HFFc6 (cell line): Measurements from ENCODE around the gene HOXB3. TPM values are rescaled to one million over a fixed set of nuclear protein-coding genes. Genes with fewer than 3 reads are reported as not detected.

Experiments used
- DNase-seq: peaks from one replicate; pipeline ENCODE4 v3.0.0-alpha.2; 2018
- H3K27ac Mint-ChIP-seq: 2 replicates; pipeline ENCODE4 v1.8.0; 2020; ENCODE audit warnings: mild to moderate bottlenecking, mixed read lengths
- H3K27me3 Mint-ChIP-seq: 2 replicates; pipeline ENCODE4 v1.8.0; 2021; ENCODE audit warnings: mild to moderate bottlenecking, moderate library complexity, mixed read lengths; ENCODE audit not compliant: insufficient read depth
- H3K36me3 Mint-ChIP-seq: 2 replicates; pipeline ENCODE4 v1.8.0; 2021; ENCODE audit warnings: low read depth, mixed read lengths
- H3K4me1 Mint-ChIP-seq: 2 replicates; pipeline ENCODE4 v1.8.0; 2020; ENCODE audit warnings: low read depth, mixed read lengths
- H3K4me3 Mint-ChIP-seq: 2 replicates; pipeline ENCODE4 v1.8.0; 2020; ENCODE audit warnings: mild to moderate bottlenecking, moderate library complexity, mixed read lengths
- H3K9me3 Mint-ChIP-seq: 2 replicates; pipeline ENCODE4 v1.8.0; 2020; ENCODE audit warnings: mild to moderate bottlenecking, mixed read lengths
- total RNA-seq, 6 experiments: library from RNA; stranded (reverse); fragmentation: NEBNext Ultra II Directional; extraction: Animal tissue kit (Norgen Biotek cat#: 25700); gene quantifications; 2 replicates in 1 of 6; 3 replicates in 5 of 6; pipeline ENCODE4 v1.2.3, GENCODE V29; 2021
- TF ChIP-seq, protein P1 (sequence below): fragments of 200-600 bp; sonication (generic); IDR thresholded peaks from 2 replicates; pipeline ENCODE4 v1.5.0; 2021; ENCODE audit warnings: antibody characterized with exemption, mild to moderate bottlenecking

HOXB3 gene
- total RNA-seq, 6 experiments from 2014 or later, result not detected

DNA sequence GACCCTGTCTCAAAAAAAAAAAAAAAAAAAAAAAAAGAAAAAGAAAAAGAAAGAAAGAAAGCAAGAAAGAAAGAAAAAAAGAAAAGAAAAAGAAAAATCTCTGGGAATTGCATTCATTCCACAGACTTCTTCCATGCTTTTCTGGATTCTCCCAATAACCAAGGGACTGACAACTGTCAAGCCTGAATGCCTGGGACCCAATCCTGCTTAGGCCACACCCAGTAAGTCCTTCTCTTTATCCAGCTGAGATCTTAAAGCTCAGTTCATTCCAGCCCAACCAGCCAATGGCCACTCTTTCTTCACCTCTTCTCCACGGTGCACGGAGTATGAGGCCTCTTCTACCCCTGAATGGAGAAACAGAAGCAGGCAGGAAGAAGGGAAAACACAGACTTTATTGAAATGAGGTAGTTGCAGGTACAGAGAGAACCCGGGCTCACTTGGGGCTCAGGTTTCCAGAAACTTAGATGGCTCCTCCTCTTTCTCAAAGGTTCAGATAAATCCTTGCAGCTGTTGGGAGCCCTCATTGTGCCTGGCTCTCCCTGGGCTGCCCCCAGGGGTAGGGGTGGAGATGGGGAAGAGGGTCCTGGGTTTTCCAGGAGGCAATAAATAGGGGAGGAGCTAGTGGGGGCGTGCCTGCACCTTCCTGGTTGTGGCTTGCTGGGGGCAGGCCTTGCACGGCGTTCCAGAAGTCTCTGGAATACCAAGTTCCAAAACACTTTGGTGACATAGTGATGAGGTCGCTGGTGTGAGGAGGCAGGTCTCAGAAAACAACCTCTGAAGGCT is 61.7 kb downstream of the HOXB3 start:
- Mint-ChIP-seq H3K27me3 (peaks cover 71% of the 10 kb centered on the region), H3K4me3 (no peak overlapping the region), H3K9me3 (no peaks in the 10 kb centered on the region), H3K27ac (no peak overlapping the region), H3K4me1 (no peaks in the 10 kb centered on the region), H3K36me3 (no peaks in the 10 kb centered on the region)
- DNase-seq, result no peak
- TF ChIP-seq, protein P1, sequence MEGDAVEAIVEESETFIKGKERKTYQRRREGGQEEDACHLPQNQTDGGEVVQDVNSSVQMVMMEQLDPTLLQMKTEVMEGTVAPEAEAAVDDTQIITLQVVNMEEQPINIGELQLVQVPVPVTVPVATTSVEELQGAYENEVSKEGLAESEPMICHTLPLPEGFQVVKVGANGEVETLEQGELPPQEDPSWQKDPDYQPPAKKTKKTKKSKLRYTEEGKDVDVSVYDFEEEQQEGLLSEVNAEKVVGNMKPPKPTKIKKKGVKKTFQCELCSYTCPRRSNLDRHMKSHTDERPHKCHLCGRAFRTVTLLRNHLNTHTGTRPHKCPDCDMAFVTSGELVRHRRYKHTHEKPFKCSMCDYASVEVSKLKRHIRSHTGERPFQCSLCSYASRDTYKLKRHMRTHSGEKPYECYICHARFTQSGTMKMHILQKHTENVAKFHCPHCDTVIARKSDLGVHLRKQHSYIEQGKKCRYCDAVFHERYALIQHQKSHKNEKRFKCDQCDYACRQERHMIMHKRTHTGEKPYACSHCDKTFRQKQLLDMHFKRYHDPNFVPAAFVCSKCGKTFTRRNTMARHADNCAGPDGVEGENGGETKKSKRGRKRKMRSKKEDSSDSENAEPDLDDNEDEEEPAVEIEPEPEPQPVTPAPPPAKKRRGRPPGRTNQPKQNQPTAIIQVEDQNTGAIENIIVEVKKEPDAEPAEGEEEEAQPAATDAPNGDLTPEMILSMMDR, result no peak

DNA sequence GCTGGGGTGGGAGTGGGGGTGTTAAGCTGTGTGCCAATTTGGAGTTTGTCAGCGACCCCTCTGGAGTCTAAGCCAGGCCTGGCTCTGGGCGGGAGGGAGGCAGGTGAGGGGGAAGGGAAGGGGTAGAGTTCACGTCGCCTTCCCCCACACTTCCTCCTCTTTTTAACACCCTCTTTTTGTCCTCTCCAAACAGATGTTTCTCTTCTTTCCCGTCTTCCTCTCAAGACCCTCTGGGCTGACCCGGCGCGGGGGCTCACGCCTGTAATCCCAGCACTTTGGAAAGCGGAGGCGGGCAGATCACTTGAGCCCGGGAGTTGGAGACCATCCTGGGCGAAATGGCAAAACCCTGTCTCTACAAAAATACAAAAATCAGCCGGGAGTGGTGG is 62.5 kb downstream of the HOXB3 start:
- H3K27me3 Mint-ChIP-seq, result peaks cover 68% of the 10 kb centered on the region
- no peaks in the 10 kb centered on the region for H3K4me1 Mint-ChIP-seq
- TF ChIP-seq, protein P1, result no peak
- no peak overlapping the region for H3K4me3 Mint-ChIP-seq
- no peak overlapping the region for H3K27ac Mint-ChIP-seq
- no peaks in the 10 kb centered on the region for H3K36me3 Mint-ChIP-seq
- no peak for DNase-seq
- H3K9me3 Mint-ChIP-seq, result no peaks in the 10 kb centered on the region

DNA sequence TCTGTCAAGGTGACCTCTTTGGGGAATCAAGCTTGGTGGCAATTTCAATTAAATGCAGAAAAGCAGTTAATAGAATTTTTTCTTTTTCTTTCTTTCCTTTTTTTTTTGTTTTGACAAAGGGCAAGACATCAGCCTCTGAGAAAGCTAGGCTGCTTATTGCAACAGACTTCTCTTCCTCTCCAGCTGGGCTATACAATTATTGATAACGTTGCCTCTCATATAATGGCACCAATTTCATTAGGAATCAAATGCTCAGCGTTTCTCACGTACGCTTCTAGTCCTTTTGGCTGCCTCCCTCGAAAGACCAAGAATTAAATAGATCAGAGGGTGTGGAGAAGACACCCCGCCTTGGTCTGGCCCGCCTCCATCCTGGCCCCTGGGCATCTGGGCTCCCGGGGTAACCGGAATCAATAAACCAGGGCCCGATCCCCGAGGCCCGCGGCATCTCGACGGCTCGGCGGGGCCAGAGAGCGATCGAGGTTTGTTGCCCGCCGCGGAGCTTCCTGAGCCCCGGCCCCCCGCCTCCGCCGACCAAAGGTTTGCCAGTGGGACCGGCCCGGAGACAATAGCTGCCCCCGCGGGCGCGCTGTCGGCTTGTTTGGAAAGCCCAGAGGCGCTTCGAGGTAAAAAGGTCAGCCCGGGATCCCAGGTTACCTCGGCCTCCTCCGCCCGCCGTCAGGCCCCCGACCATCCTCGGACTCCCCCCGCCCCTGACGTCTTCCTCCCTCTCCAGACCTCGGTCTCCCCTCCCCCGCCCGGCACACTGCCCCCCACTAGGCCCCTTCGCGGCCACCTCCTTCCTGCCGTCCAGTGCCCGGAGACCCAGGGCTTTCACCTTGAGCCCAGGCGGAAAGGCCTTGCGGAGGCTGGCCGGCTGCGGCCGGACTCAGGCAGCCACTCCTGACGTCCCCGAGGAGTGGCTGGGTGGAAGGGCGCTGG is 63.2 kb downstream of the HOXB3 start:
- no peaks in the 10 kb centered on the region for H3K4me1 Mint-ChIP-seq
- no peak overlapping the region for H3K4me3 Mint-ChIP-seq
- H3K27ac Mint-ChIP-seq, result no peak overlapping the region

DNA sequence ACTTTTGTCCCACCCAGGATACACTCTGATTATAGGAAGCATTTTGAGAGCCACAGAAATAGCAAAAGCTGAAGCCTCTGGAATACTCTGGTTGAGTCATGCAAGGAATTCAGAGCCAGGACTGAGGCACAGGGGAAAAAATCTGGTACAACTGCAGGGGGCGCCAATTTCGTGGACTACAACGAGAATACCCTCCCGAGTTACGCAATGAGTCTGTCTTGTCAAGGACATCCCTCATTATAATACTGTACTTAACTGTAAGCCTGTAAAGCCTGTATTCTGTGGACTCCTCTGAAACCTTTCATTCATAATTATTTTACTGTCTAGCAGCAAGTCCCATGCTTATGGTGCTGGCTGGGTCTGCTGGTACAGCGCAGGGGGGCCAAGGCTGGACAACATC is 67.0 kb downstream of the HOXB3 start:
- no peaks in the 10 kb centered on the region for H3K9me3 Mint-ChIP-seq
- DNase-seq, result no peak
- peaks cover 57% of the 10 kb centered on the region for H3K27me3 Mint-ChIP-seq
- H3K27ac Mint-ChIP-seq, result no peak overlapping the region
- H3K4me3 Mint-ChIP-seq, result no peak overlapping the region
- no peaks in the 10 kb centered on the region for H3K36me3 Mint-ChIP-seq
- H3K4me1 Mint-ChIP-seq, result no peaks in the 10 kb centered on the region; the same call in 1 of the 2 replicates
- TF ChIP-seq, protein P1, result peak; percentile 40

More for the DNA sequence above, 63.2 kb downstream of the HOXB3 start:
- no peak for DNase-seq
- TF ChIP-seq, protein P1, result no peak
- H3K36me3 Mint-ChIP-seq, result no peaks in the 10 kb centered on the region
- peaks cover 69% of the 10 kb centered on the region for H3K27me3 Mint-ChIP-seq
- H3K9me3 Mint-ChIP-seq, result no peaks in the 10 kb centered on the region

DNA sequence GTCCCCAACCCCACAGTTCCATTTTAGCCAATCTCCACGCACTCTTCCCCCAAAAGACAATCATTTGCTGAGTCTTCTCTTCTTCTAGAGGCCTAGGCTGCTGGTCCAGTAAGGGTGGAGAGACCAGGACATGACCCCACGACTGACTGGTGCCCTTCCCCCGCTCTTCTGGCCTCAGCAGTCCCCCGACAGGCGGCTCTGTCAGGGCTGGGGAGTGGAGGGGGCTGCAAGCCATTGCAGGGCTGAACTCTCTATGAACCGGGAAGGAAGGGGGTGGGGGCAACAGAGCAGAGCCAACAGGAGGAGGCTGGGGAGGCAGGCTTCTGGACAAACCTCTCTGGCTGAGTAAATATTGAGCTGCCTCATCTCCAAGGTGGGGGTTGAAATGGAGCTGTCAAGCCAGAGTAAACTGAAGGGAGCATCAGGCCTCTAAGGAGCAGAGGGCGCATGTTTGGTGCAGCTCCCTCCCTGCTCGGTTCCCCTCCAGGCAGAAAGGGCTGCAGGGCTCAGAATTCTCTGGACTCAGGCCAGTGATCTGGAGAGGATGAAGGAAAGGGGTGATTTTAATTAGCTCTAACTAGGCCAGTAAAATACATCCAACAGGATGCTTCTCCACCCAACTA is 67.9 kb downstream of the HOXB3 start:
- H3K27me3 Mint-ChIP-seq, result peaks cover 58% of the 10 kb centered on the region
- no peaks in the 10 kb centered on the region for H3K36me3 Mint-ChIP-seq
- no peaks in the 10 kb centered on the region for H3K9me3 Mint-ChIP-seq
- no peak overlapping the region for H3K4me3 Mint-ChIP-seq
- TF ChIP-seq, protein P1, result no peak
- H3K4me1 Mint-ChIP-seq, result no peaks in the 10 kb centered on the region; the same call in 1 of the 2 replicates
- no peak overlapping the region for H3K27ac Mint-ChIP-seq
- DNase-seq, result no peak
